ENCODE measurements around the gene TUSC2.
"Not testable (repeated sequence)": the region's sequence is repeated elsewhere in the genome, so short reads cannot be mapped to it uniquely, and the experiment has no call there.

DNA sequence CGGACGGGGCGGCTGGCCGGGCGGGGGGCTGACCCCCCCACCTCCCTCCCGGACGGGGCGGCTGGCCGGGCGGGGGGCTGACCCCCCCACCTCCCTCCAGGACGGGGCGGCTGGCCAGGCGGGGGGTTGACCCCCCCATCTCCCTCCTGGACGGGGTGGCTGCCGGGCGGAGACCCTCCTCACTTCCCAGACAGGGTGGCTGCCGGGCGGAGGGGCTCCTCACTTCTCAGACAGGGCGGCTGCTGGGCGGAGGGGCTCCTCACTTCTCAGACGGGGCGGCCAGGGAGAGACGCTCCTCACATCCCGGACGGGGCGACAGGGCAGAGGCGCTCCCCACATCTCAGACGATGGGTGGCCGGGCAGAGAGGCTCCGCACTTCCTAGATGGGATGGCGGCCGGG, 16.0 kb downstream of the TUSC2 start:
- TF ChIP-seq POLR2A (IDR thresholded peaks at IDR 0.05; ENCODE audit: low read length); GATA1 (IDR thresholded peaks at IDR 0.05; ENCODE audit: low read depth, low read length): not testable (repeated sequence)

All from erythroblast (primary cell).